Spinal cord (tissue), 10 donors: Measurements from ENCODE around the gene DGKH. TPM values are rescaled to one million over a fixed set of nuclear protein-coding genes. Genes with fewer than 3 reads are reported as not detected.
A peak's percentile ranks its signal among the peaks of the same experiment; 100 is the strongest.

ENCODE experiments used
- DNase-seq, 6 donors: peaks; one replicate each; pipeline versions ENCODE4 v3.0.0 to v3.0.0-alpha.2; 2013 to 2015; ENCODE audit warnings: low spot score in 6 of 6, low read depth in 4 of 6
- H3K27ac ChIP-seq: one replicate; pipeline ENCODE4 v1.5.1; 2013; ENCODE audit warnings: low read depth, low read length, control low read depth
- H3K27me3 ChIP-seq: one replicate; pipeline ENCODE4 v1.6.1; 2013; ENCODE audit warnings: low read length; ENCODE audit not compliant: control insufficient read depth, insufficient read depth
- H3K36me3 ChIP-seq: one replicate; pipeline ENCODE4 v1.6.1; 2013; ENCODE audit warnings: low read length; ENCODE audit not compliant: control insufficient read depth, insufficient read depth
- H3K4me1 ChIP-seq: one replicate; pipeline ENCODE4 v1.6.1; 2013; ENCODE audit warnings: low read length; ENCODE audit not compliant: control insufficient read depth, insufficient read depth
- H3K4me3 ChIP-seq: one replicate; pipeline ENCODE4 v1.5.1; 2013; ENCODE audit warnings: low read depth, low read length, control low read depth
- H3K9me3 ChIP-seq: one replicate; pipeline ENCODE4 v1.6.1; 2013; ENCODE audit warnings: low read length; ENCODE audit not compliant: control insufficient read depth, insufficient read depth
- WGBS: methylation state at CpG from one replicate; pipeline ENCODE4 v1.1.5; 2013; ENCODE audit warnings: missing lambda C conversion rate; ENCODE audit not compliant: insufficient coverage; 5-methylcytosine and 5-hydroxymethylcytosine counted together
- polyA plus RNA-seq, 2 donors: library from polyadenylated mRNA; unstranded; fragments of 120-200 nt; gene quantifications; one replicate each; pipeline ENCODE4 v1.2.1, GENCODE V29; 2013; ENCODE audit not compliant: insufficient read length in 2 of 2
- total RNA-seq, 2 donors: library from RNA; depleted of rRNA in 1 of 2; stranded (reverse); fragments of 120-200 nt in 1 of 2; fragments of >200 nt in 1 of 2; gene quantifications; one replicate each; pipeline versions ENCODE4 v1.2.3 to v1.2.4, GENCODE V29; 2013 to 2014
- donor health status: healthy.

Gene DGKH
- total and polyA plus RNA-seq, 4 donors, result 3.8 to 49.5 (median 6.3) TPM

DNA sequence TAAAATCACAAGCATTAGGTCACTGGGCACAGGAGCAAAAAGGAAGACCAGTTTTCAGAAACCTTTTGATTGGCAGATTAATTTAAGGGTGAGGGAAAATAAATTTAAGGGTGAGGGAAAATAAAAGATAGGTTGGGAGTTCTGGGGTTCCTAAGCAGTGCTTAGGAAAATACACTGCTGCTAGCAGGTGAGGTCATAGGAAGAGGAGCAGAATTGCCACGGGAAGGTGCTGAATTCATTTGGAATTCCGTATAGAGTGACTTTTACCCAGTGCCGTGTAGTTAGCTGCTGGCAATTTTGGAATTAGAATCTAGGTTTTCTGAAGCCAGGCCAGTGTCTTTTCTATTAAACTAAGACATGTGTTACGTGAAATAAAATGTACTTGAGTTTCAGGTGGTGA, 59.8 kb downstream of the DGKH start:
- H3K27ac ChIP-seq, result no peak overlapping the region
- DNase-seq, result no peak
- no peaks in the 10 kb centered on the region for H3K27me3 ChIP-seq
- H3K9me3 ChIP-seq, result no peaks in the 10 kb centered on the region
- H3K36me3 ChIP-seq, result no peaks in the 10 kb centered on the region
- no peak overlapping the region for H3K4me3 ChIP-seq
- WGBS, result 100% methylated on average over 3 of the region's 4 CpGs
- no peaks in the 10 kb centered on the region for H3K4me1 ChIP-seq

DNA sequence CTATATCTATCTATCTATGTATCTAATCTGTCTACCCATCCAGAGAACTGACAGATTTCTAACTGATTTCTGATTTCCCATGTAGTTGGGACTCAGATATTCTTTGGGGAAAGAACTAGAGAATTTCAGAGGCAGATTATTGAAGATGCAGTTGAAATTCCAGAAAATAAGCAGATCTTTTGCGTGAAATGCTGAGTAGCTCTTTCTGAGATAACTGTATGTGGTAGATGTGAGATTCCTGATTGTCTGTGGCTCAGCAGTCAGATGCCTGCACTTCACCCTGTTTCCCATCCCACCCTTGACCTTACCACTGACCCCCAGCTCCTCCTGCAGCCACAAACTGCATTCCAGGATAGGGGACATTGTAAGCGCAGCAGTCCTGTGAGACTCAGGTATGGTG, 61.5 kb downstream of the DGKH start:
- Histone ChIP-seq H3K27ac (no peak overlapping the region), H3K4me3 (no peak overlapping the region), H3K9me3 (no peaks in the 10 kb centered on the region), H3K4me1 (no peaks in the 10 kb centered on the region), H3K27me3 (no peaks in the 10 kb centered on the region), H3K36me3 (no peaks in the 10 kb centered on the region)
- DNase-seq, result no peak
- 100% methylated on average over 1 of the region's 2 CpGs for WGBS

DNA sequence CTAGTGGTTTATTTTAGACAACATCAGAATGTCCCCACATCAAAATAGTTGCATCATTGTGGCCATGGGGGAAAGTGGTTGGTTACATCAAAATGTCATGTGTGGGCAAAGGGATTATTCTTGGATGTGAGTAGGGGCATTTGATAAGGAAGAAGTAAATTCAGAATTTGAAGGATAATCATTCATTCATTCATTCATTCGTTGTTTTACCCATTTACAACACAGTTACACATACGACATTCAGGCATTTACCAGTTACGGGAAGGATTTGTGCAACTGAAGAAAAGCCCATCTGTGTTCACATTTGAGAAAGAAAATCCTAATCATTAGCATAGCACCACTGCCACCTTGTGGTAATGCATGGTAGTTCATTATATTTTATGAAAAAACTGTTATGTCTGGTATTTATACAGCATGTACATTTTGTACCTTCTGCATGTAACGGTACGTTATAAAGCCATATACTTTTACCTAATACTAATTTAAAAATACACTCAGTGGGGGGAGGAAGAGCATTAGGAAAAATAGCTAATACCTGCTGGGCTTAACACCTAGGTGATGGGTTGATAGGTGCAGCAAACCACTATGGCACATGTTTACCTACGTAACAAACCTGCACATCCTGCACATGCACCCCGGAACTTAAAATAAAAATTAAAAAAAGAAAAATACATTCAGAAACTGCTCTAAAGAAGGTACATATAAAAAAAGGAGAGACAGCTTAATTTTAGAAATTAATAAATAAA, 62.1 kb downstream of the DGKH start:
- no peaks in the 10 kb centered on the region for H3K27me3 ChIP-seq
- no CpG with 5 or more reads among the region's 7 CpGs for WGBS
- no peak overlapping the region for H3K4me3 ChIP-seq
- no peaks in the 10 kb centered on the region for H3K36me3 ChIP-seq
- no peaks in the 10 kb centered on the region for H3K9me3 ChIP-seq
- DNase-seq, result peak; percentile 58 to 97 (median 76)
- H3K27ac ChIP-seq, result no peak overlapping the region
- no peaks in the 10 kb centered on the region for H3K4me1 ChIP-seq

DNA sequence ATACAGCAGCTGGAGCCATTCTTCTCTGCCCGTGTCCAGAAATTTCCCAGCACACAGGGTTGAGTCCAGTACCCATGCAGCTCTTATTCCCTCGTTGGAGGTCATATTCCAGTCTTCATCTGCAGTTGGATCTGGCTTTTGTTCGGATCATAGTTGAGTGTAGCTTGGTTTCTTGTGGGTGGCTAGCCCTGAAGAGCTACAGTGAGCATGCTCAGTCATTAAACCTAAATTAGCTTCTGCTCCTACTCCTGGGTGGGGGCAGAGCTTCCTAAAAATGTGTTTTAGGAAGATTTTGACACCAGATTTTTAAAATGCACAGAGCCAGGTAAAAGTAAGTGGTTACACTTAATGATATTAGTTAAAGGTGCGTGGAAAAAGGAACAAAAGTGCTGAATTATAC, 64.4 kb downstream of the DGKH start:
- Histone ChIP-seq H3K4me1 (no peaks in the 10 kb centered on the region), H3K36me3 (no peaks in the 10 kb centered on the region), H3K9me3 (no peaks in the 10 kb centered on the region), H3K27ac (no peak overlapping the region), H3K4me3 (no peak overlapping the region), H3K27me3 (no peaks in the 10 kb centered on the region)
- WGBS, result 81% methylated on average over 2 of the region's 4 CpGs
- no peak for DNase-seq

DNA sequence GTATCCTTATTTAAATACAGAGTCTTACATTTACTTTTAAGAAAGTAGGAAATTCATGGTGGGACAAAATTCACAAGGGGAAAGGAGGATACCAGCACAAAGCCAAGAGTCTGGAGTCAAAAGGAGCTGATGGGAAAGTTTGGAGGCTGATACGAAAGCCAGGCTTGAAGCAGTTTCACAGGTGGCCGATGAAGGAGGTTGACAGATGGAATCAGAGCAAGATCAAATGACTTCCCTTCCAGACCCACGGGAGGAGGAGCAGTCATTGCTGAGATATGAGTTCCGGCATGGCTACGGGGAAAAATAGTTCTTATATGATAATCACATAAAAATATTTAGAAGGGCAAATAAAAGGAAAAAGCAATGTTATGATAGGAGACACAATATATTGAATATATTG, 65.0 kb downstream of the DGKH start:
- Histone ChIP-seq H3K27ac (no peak overlapping the region), H3K4me1 (no peaks in the 10 kb centered on the region), H3K4me3 (no peak overlapping the region), H3K36me3 (no peaks in the 10 kb centered on the region), H3K27me3 (no peaks in the 10 kb centered on the region), H3K9me3 (no peaks in the 10 kb centered on the region)
- WGBS, result 92% methylated on average over 2 of the region's 5 CpGs
- DNase-seq, result no peak

DNA sequence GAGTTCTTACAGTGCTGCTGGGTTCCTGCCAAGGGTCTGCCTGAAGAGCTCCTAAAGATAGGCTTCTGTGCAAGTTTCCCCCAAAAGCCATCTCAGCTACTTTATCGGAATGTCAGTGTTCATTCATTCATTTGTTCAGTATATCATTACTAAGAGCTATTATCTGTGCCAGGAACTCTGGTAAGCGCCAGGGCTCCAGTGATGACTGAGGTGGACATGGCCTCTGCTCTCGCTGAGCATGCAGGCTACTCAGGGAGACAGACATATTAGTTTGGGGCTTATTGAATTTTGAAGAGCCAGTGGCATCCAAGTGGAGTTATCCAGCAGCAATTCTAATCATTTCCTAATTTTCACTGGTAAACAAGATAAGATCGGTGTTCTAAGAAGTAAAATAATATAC, 65.8 kb downstream of the DGKH start:
- Histone ChIP-seq H3K27me3 (no peaks in the 10 kb centered on the region), H3K36me3 (no peaks in the 10 kb centered on the region), H3K27ac (no peak overlapping the region), H3K4me1 (no peaks in the 10 kb centered on the region), H3K9me3 (no peaks in the 10 kb centered on the region), H3K4me3 (no peak overlapping the region)
- WGBS, result 0% methylated on average over 1 of the region's 4 CpGs
- DNase-seq, result no peak

DNA sequence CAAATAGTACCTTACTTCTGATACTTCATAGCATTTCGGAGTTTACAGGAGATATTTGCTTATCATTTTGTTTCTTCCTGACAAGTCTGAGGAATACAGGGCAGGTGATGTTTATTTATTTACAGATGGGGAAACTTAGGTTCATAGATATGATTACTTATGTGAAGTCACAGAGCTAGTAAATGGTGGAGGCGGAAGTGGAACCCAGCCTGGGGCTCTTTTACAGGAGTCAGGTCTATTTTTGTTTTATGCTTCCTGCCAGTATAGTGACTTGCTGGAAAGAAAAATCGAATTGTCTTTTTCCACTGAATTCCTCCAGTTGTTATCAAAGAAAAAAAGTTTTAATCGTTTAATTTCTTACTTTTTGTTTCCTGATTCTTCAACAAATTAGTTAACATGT, 66.5 kb downstream of the DGKH start:
- WGBS, result no CpG with 5 or more reads among the region's 4 CpGs
- Histone ChIP-seq H3K9me3 (no peaks in the 10 kb centered on the region), H3K27me3 (no peaks in the 10 kb centered on the region), H3K27ac (no peak overlapping the region), H3K4me1 (no peaks in the 10 kb centered on the region), H3K36me3 (no peaks in the 10 kb centered on the region), H3K4me3 (no peak overlapping the region)
- no peak for DNase-seq

DNA sequence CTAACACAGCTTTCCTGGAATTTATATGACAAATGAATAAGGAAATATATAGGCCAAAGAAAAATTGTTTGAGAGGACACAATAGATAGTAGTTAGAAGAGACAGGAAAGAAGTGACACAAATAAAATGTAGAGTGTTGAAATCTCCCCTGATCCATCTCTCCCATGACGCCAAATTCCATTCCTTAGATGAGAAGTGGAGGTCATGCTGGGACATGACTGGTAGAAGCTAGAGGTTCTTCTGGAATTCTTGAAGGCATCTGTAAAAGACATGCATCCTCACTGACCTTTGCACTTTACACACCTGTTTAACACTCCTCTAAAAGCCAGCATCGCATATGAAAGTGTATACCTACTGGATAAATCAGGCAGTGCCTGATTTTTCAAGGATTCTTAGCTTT, 67.8 kb downstream of the DGKH start:
- DNase-seq, result no peak
- H3K27me3 ChIP-seq, result no peaks in the 10 kb centered on the region
- no peak overlapping the region for H3K27ac ChIP-seq
- no peak overlapping the region for H3K4me3 ChIP-seq
- H3K36me3 ChIP-seq, result no peaks in the 10 kb centered on the region
- no peaks in the 10 kb centered on the region for H3K9me3 ChIP-seq
- no peaks in the 10 kb centered on the region for H3K4me1 ChIP-seq
- WGBS, result 100% methylated on average over 1 of the region's 2 CpGs

DNA sequence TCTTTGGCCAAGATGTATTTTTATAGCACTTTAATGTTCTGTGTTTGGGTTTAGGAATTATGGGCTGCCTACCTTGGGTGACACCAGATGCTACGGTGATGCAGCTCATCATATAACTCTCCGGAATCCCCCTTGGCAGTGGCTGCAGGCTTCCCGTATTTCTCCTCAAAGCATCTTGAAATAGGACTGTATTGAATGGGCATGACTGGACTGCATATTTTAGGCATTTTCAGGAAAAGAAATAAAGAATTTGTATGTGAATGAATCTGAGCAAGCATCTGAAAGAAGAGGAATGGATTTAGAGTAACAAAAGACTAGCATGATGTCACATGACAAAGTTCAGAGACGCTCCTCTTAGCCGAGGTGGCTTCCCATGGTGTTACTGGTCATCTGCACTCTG, 70.6 kb downstream of the DGKH start:
- no peaks in the 10 kb centered on the region for H3K4me1 ChIP-seq
- H3K27me3 ChIP-seq, result no peaks in the 10 kb centered on the region
- H3K27ac ChIP-seq, result no peak overlapping the region
- no peak for DNase-seq
- no peaks in the 10 kb centered on the region for H3K36me3 ChIP-seq
- WGBS, result 88% methylated on average over 5 of the region's 5 CpGs
- no peaks in the 10 kb centered on the region for H3K9me3 ChIP-seq
- no peak overlapping the region for H3K4me3 ChIP-seq

DNA sequence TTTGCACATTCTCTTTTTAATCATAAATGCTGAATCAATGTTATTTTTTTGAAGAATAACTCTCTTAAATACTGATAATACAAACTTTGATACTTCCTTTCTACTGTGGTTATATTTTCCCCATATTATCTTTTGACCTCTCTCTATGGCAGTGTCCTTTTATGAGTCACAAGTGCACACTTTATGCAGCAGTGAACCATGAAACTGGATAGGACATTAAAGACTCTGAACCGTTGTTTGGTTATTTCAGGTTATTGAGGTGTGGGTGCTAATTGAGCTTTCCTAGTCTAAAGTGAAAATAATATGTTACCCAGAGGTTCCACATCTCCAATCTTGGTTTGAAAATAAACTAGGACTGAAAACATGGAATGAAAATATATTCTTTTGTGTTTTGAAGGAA, 71.4 kb downstream of the DGKH start:
- no peak overlapping the region for H3K4me3 ChIP-seq
- no peak overlapping the region for H3K27ac ChIP-seq
- no peaks in the 10 kb centered on the region for H3K9me3 ChIP-seq
- H3K27me3 ChIP-seq, result no peaks in the 10 kb centered on the region
- no CpG with 5 or more reads among the region's 1 CpG for WGBS
- H3K36me3 ChIP-seq, result no peaks in the 10 kb centered on the region
- no peaks in the 10 kb centered on the region for H3K4me1 ChIP-seq
- no peak for DNase-seq
